Measurements from ENCODE around the gene CBX5.
A peak's percentile ranks its signal among the peaks of the same experiment; 100 is the strongest.
"Not testable (repeated sequence)": the region's sequence is repeated elsewhere in the genome, so short reads cannot be mapped to it uniquely, and the experiment has no call there.

CBX5 gene

DNA sequence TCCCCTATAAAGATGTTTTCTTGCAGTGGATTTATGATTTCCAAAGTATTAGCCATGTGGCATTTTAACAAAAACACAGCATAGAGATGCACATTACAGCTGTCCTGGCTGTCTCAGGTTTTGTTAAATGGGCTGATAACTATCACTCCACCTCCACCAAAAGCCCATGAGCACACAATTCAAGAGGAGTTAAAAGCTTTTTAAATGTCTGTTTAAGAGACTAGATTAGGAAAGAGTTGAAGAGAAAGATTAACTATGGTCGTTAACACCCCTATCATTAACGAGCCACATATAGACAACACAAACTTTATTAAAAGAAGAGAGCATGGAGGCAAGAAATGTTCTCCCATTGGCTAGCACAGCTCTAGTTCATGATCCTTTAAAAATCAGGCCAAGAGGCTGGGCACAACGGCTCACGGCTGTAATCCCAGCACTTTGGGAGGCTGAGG lies 14.5 kb downstream of the CBX5 start:
- no peak for DNase-seq

DNA sequence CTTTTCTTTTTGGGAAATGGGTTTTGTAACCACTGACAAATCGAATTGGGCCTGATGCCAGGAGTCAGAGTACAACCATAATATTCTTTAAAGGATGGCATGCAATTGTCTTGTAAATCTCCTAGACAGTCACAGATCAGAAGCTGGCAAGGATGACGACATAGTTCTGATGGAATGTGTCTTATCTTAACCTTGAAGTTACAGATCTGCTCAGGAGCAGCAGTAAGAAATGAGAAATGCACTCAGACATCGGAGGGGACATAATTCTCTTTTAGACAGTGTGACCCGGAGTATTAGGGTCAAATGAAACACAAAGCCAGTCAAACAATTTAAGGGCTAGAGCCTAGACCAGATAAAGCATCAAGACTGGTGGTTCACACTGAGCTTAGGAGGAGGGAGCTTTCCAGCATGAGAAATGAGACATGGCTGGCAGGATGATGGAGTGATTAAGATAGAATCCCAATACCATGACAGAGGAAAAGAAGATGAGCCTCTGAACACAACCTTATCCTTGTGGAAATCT lies 17.5 kb downstream of the CBX5 start:
- peak; percentile 76 for DNase-seq

DNA sequence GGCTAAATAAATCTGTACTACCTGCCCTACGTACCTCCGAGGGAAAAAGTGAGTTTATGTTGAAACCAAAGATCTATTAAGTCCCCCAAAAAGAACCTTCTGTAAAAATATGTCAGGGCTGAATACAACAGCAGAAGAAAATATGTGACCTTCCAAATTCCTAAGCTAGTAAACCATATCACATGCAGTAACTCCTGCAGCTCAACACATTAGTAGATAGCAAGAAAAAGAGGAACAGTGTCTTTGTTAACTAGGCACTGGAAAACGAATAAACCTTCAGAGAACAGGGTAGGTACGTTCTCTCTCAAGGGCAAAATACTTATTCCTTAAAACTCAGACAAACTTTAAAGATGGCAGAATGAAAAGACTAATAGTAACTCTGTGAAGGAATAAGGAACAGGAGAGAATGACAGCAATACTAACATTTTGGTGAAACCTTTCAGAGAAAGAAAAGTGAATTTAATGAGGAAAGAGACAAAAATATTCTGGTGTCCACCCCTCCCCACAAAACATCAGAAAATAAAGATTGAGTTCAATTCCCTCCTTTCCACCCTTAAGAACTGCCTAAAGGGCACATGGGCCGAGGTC lies 18.0 kb downstream of the CBX5 start:
- DNase-seq, result peak; percentile 20

DNA sequence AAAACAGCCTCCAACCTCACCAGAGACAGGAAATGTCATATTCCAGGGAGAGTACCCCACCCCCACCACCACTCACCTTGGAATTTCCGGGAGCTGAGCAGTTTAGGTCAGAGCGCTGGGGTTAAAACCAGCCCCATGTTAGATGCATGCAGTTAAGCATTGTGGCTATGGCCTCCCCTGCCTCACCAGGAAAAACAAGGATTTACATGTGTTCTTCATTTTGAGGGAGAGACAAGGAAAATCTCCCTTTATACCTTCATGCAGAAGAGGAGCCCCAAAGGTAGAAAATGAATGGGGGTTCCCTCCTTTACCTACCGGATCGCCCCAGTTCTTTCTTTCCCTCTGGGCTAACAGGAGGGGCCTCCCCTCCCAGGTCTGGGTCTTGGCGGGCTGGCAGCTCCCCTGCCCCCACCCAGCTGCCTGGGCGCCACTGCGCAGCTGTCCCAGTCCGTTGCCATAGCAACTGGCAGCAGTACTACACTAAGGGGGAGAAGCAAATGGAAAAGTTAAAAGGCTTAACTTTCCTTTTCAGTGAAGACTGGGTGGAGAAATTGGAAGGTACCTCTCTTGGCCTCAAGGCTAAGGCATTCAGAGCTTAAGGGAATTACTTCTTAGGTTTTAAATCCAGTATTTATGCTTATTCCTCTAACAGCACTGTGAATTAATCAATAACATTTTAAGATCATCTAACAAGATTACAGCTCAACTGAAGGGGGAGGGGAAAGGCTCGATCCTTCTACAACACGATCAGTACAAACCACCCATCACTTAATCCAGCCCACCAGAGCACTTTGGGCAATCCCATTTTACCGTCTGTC lies 20.5 kb downstream of the CBX5 start:
- peak; percentile 92 for DNase-seq

DNA sequence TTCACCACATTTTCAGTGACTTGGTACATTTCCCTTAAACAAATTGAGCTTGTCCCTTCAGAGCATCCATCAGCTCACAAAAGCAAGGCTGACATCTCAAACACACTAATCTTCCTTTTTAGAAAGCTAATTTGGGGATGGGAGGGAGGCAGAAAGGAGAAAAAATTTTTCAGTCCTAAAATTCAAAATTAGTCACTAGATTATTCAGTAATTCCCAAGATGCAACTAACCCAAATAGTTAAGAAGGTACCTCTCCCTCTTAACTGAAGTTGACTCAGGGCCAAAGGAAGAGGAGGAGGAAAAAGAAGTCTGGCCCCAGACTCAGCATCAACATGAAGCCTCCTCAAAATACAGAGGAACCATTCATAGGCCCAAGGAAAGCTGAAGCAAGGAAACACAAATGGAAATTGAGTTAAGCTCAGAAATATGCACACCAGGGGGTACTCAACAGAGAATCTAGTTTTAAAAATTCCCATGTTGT lies 21.7 kb downstream of the CBX5 start:
- peak; percentile 93 for DNase-seq

DNA sequence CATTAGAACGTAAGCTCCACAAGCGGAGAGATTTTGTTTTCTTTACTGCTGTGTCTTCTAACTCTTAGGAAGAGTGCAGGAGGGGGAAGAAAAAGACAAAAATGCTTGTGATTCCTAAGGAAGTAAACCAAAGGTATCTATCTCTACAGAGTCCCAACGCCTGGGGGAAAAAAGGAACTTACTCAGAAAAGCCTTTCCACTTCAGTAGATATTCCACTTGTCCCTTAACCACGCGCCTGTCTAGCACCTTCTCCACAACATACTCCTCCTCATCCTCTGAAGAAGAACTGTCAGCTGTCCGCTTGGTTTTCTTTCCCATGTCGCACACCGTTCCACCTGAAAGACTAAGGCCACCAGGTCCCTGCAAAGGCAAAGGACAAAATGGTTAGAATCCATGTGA lies 22.6 kb downstream of the CBX5 start:
- no peak for DNase-seq

DNA sequence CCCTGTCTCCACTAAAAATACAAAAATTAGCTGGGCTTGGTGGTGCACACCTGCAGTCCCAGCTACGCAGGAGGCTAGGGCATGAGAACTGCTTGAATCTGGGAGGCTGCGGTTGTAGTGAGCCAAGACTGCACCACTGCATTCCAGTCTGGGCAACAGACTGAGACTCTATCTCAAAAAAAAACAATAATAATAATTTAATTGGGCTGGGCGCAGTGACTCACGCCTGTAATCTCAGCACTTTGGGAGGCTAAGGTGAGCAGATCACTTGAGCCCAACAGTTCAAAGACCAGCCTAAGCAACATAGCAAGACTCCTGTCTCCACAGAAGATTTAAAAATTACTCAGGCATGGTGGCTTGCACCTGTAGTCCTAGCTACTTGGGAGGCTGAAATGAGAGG lies 26.7 kb downstream of the CBX5 start:
- DNase-seq, result no peak

DNA sequence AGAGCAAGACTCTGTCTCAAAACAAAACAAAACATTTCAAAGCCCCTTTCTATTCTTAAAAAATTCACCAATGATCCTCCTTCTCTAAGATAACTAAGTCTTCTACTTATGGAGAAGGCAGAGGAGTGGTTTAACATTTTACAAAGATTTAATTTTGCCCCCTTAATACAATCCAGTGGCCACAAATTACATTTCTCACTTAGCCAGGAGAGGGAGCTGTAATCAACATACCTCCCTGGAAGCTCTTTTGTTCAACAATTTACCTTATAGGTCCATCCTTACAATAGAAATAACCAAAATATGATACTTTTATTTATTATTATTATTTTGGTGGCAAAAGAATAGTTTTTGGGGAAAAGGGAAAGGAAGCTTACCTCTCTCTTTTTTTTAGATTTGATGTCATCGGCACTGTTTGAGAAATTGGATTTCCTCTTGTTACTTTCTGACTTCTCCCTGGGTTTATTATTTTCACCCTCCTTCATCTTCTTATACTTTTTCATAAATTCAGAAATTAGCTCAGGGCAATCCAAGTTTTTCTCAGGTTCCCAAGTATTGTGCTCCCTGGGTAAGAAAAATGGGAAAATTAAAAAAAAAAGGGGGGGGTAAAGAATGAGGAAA lies 28.1 kb downstream of the CBX5 start:
- peak; percentile 58 for DNase-seq

DNA sequence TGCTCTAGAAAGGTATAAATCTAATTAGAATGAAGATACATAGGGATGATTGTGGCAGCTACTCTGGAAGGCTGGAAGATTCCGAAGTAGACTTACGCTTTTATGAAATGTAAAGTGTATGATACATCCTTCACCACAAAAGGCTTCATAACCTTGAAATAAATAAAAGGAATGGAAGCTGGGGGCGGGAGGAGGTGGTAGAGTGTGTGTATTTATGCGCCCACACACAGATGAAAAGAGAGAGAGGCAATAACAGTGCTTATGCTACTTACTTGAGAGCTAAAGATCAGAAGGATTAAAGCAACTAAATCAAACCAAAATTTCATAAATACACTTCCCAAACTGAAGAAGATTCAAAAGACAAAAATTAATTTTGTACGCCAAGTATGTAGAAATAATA lies 30.4 kb downstream of the CBX5 start:
- no peak for DNase-seq

DNA sequence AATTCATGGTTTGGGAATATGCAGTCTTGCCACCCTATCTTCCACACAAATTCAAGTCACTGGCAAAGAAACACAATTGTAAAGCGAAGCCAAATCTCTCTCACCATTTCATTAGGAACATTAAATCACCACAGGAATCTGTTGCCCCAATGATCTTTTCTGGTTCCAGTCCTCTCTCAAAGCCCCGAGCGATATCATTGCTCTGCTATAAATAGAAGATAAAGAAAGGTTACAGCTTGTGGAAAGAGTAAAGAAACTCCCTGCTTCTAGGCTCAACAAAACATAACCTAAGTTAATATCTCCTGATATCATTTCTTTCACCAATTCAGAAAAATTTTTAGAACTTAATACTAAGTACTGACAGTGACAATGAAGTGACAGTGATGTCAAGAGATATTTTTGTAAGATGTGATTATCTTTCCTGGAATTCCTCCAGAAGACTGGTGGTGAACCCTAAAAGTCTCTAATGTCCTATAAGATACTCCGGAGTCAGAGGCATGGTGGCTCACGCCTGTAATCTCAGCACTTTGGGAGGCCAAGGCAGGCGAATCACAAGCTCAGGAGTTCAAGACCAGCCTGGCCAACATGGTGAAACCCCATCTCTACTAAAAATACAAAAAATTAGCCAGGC lies 33.8 kb downstream of the CBX5 start:
- DNase-seq, result no peak

DNA sequence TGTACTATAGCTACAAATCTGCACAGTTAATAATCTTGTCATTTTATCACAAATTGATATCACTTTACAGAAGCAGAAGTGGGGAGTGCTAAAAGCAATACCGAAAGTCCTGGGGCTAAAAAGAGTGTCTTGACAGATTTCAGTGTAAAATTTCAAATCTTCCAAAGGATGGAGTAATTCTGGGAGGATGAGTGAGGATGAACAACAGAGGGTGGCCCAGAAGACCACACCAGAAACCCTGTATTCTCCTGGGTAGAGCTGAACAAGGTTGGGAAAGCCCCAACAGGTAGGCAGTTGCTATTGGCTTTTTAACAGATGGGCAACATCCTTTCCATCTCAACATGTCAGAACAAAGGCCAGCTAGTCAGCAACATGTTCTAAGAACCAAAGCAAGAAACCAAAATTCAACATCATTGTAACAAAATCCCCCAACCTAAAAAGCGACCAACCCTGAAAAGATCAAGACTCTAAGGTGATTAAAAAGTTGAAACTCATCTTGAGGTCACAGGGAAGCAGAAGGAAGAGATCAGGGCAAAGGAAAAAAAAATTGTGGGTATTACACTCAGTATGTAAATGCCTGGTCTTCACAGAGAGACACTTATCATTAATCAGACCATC lies 38.8 kb downstream of the CBX5 start:
- no peak for DNase-seq

DNA sequence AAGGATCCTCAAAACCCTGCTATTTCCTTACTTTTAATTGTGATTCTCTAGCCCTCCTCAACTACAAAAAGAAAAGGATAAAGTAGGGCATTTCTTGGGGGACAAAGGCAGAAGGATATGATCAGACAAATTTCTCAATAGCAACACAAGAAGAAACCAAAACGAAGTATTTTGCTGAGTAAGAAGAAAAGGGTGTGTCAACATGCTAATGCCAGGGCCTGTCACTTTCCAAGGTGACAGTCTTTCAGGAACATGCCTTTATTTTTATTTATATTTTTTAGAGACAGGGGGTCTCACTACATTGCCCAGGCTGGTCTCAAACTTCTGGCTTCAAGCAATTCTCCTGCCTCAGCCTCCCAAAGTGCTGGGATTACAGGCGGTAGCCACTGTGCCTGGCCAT lies 39.8 kb downstream of the CBX5 start:
- no peak for DNase-seq

DNA sequence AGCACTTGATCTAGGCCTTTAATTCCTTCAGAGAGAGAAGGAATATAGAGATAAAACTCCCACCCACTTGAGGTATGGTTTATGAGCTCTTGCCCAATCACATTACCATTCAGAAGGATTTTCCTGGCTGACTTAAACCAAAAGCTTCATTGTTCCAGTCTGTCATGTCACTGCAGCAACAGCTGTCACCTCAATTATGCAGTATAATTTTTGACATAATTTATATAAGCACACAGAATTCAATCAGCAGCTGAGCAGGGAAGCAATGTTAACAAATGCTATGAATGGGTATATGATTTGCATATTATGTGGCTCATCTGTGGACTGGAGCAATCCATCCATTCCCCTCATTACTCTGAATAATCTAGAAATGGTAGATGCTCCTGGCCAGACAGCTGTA lies 40.3 kb downstream of the CBX5 start:
- DNase-seq, result no peak

DNA sequence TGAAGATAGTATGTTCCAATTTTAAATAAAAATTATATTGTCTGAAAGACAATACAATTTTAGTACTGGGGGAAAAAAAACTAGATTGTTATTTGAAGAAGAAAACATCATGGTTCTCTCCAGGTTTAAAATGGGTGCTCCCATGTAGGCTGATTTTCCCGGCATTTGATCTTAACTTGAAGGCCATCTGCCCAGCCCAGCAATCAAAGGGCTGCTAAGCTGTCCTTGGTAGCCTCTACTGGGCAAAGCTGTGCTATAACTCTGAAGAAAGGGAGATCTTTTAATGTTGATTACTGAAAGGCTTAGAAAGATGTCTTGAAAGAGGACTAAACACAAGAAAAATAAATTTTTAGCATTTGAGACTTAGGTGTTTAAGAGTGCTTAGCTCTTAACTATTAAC lies 41.4 kb downstream of the CBX5 start:
- no peak for DNase-seq

DNA sequence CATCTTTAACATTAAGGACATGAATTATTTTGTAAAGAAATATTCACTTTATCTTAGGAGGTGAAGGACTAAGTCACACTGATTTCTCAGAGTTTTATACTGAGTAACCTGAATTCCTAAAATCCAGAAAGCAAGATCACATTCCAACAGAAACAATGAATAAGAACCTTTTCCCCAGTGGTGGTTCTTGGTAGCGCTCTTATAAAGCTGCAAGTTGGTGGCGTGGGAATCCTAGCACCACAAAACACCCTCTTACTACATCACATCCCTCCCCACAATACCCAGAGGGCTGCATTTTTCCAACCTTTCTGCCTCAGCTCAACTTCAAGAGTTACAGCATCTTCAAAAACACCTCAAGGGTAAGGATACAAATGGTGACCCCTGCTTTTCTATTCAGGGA lies 47.1 kb downstream of the CBX5 start:
- DNase-seq, result peak; percentile 75

DNA sequence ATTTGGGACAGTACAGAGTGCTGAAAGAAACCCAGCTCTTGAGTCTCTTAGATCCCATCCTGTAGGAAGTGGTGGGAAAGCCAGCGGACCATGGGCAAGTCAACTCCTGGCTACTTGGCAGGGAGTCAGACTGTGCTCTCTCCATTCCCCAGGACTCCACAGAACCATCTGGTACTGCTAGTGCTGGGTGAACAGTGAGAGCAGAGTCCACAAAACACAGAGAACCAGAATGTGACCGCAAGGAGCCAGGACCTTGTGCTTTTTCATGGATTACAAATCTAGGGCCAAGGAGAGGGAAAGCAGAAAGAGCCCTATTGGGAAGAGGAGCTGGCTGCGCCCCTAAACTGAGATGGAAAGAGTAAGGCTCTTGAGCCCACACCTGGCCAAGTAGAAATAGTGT lies 48.7 kb downstream of the CBX5 start:
- DNase-seq, result not testable (repeated sequence)

DNA sequence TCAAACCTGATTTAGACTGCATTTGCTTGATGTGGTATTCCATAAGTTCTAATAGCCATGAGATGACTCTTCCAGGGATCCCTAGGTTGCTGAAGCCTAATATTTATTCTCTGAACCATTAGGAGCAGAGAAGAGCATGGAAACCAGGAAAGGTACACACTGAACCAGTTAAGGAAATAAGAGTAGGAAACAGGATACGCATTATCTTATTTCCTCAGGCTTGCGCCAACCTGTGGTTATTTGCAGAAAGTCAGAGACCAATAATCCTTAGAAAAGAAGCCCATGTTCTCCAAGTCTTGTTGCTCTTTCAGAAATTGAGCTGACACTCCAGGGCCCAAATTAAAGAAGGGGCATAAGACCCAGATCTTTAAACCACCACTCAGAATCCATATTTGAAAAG lies 49.4 kb downstream of the CBX5 start:
- no peak for DNase-seq

DNA sequence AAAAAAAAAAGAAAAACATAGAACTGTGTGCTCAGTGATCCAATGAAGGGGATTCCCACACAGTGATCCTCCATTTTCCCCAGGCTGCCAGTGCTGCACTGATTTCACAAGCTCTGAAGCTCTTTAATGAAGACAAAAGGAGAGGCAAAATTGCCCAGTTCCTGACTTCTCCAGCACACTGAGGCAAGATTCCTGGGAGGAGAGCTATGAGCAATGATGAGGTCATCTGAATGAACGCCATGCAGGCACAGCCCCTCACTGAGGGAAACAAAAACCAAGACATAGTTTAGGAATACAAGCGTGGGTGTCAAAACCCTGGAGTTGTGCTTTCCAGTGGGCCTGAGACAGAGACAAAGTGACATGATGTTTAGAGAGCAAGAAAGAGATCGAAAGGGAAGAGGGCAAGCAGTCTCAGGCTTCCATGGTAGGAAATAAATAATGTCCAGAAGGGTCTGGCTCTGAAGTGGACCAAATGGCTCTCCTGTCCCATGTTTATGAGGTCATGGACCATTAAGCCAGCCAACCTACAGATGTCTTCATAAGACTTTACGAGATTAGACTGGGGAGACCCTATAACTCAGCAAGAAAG lies 50.2 kb downstream of the CBX5 start:
- peak; percentile 95 for DNase-seq

DNA sequence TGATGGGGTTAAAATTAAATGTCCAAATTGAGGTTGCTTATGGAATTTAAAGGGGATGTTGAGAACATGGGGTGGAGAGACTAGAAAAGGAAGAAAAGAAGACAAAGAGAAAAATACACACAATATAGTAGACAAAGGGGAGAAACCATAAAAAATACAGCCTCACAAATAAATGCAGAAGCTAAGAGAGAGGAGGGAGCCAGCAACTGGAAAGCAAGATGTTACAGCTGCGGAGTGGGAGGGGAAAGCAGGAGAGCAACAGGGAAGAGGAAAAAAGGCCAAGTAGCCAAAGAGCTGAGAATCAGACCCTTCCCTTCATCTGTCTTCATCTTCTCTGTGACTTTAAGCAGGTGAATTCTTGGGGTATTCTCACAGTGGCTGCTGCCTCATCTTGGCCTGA lies 51.5 kb downstream of the CBX5 start:
- DNase-seq, result no peak

DNA sequence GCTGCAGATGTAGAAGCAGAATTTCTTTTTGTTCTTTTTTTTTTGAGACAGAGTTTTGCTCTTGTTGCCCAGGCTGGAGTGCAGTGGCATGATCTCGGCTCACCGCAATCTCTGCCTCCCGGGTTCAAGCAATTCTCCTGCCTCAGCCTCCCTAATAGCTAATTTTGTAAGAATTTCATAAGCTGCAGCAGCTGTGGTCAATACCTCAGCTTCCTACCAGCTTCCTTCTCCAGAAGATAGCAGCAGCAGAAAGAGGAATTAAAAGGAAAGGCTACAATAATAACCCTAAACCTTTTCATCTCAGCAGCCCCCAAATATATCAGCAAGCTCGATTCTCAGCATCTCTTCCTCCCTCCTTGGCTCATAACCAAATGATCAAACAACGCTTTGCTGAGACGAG lies 52.0 kb downstream of the CBX5 start:
- DNase-seq, result not testable (repeated sequence)

DNA sequence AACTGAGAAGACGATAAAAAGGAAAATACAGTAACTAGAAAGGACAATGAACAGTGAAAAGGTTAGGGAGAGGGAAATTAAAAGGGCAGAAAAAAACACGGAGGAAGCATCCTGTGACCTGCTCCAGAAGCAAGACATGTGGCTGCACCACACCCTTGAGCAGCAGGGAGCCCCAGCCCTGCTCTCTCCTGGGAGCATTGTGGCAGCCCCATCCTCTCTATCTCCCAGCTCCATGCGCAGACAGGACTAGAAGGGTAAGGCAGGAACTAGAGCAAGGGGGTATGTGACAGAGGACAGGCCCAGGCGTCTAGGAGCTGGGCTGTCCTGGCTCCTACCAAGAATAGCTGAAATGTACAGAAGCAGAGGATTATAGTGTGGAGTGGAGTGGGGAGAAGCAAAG lies 52.5 kb downstream of the CBX5 start:
- no peak for DNase-seq

DNA sequence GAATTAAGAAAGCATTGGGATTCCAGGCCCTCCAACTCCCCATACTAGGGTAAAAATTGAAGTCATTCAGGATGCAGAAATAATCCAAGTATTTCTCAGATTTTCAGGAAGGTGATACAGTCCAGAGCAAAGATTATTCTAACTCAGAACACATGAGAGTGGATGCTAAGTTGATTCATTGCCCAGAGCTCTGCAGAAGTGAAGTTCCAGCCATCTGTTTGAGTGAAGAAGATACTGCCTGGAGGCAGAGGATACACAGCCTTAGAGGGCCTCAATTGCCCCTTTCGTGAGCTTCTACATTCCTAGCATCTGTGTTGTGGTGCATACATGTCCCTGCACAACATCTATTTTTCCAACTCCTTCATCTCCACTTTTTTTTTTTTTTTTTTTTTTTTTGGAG lies 54.3 kb downstream of the CBX5 start:
- DNase-seq, result no peak

Measured in fibroblast of skin of scalp (primary cell).